Measurements from ENCODE around the gene GUCY2F. TPM values are rescaled to one million over a fixed set of nuclear protein-coding genes. Genes with fewer than 3 reads are reported as not detected.

The GUCY2F gene
- total RNA-seq (under 1 TPM; 0.28 to 0.40 TPM), polyA plus RNA-seq (ENCODE audit: insufficient read length in 2 of 2) (under 1 TPM; 0.17 to 0.21 TPM)
- long read RNA-seq, donor 1, partial matches to known transcripts = 0 of 14 reads
- long read RNA-seq, donor 1, other reads (novel, unspliced or antisense) = 14 of 14 reads
- long read RNA-seq, donor 2 = 0 reads
- long read RNA-seq, donor 3 = 0 reads
- long read RNA-seq, donor 4 = 0 reads

DNA sequence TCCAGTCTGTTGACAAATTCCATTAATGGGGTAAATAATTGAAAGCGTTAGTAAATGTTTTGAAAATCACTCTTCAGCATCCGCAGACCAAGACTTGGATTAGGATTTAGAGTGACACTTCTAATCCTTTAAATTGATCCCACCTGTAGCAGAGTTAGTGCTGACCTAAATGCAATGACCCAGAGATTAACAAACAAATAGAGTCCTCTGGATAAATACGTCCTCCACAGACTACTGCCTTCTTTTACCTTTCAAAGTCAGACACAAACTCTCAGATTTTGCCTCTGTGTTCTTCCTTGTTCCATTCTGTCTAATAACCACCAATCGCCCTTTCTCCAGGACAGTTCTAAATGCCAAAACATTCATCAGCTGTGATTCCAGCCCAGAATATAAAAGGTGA, at the start of gene GUCY2F:
TSS of gene GUCY2F (minus strand) at position 101 of the 400 bp plus-strand sequence. CDS start 6,150 bp downstream, outside the sequence.
- Histone ChIP-seq H3K4me3 (ENCODE audit: low read depth, low read length) (no peak within 1 kb of the TSS), H3K36me3 (ENCODE audit: control insufficient read depth, insufficient read depth, low read length) (no peaks in the 10 kb centered on the region), H3K27me3 (ENCODE audit: control insufficient read depth, insufficient read depth, low read length) (peaks cover 3% of the 10 kb centered on the region), H3K27ac (ENCODE audit: low read depth, low read length) (no peak within 1 kb of the TSS), H3K9me3 (ENCODE audit: control insufficient read depth, insufficient read depth, low read length) (no peaks in the 10 kb centered on the region), H3K4me1 (ENCODE audit: control insufficient read depth, insufficient read depth, low read length) (no peaks in the 10 kb centered on the region)
- DNase-seq (ENCODE audit: low read depth in 4 of 6, low spot score in 6 of 6) = no peak
- WGBS (ENCODE audit: insufficient coverage) = 47% methylated on average over 2 of the region's 4 CpGs

DNA sequence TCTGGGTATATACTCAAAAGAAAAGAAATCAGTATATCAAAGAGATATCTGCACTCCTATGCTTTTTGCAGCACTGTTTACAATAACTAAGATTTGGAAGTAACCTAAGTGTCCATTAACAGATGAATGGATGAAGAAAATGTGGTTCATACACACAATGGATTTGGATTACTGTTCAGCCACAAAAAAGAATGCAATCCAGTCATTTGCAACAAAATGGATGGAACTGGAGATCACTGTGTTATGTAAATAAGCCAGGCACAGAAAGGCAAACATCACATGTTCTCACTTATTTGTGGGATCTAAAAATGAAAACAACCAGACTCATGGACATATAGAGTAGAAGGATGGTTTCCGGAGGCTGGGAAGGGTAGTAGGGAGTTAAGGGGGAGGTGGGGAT, 37.1 kb upstream of the GUCY2F start:
- Histone ChIP-seq H3K36me3 (ENCODE audit: control insufficient read depth, insufficient read depth, low read length) (no peaks in the 10 kb centered on the region), H3K27me3 (ENCODE audit: control insufficient read depth, insufficient read depth, low read length) (no peaks in the 10 kb centered on the region), H3K4me3 (ENCODE audit: low read depth, low read length) (no peak overlapping the region), H3K9me3 (ENCODE audit: control insufficient read depth, insufficient read depth, low read length) (no peaks in the 10 kb centered on the region), H3K4me1 (ENCODE audit: control insufficient read depth, insufficient read depth, low read length) (no peaks in the 10 kb centered on the region), H3K27ac (ENCODE audit: low read depth, low read length) (no peak overlapping the region)
- no CpG with 5 or more reads among the region's 1 CpG for WGBS (ENCODE audit: insufficient coverage)
- DNase-seq (ENCODE audit: low read depth in 4 of 6, low spot score in 6 of 6) = no peak

DNA sequence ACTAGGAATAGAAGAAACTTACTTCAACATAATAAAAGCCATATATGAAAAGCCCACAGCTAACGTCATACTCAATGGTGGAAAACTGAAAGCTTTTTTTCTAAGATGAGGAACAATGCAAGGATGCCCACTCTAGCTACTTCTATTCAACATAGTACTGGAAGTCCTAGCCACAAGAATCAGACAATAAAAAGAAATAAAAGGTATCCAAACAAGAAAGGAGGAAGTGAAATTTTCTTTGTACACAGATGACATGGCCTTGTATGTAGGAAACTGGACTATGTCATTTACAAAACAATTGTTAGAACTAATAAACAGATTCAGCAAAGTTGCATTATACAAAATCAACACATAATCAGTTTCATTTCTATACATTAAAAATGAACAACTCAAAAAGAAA, 29.2 kb upstream of the GUCY2F start:
- Histone ChIP-seq H3K27me3 (ENCODE audit: control insufficient read depth, insufficient read depth, low read length) (peaks cover 3% of the 10 kb centered on the region), H3K4me1 (ENCODE audit: control insufficient read depth, insufficient read depth, low read length) (no peaks in the 10 kb centered on the region), H3K36me3 (ENCODE audit: control insufficient read depth, insufficient read depth, low read length) (no peaks in the 10 kb centered on the region), H3K27ac (ENCODE audit: low read depth, low read length) (no peak overlapping the region), H3K9me3 (ENCODE audit: control insufficient read depth, insufficient read depth, low read length) (peaks cover 1% of the 10 kb centered on the region), H3K4me3 (ENCODE audit: low read depth, low read length) (no peak overlapping the region)
- no peak for DNase-seq (ENCODE audit: low read depth in 4 of 6, low spot score in 6 of 6)
- WGBS (ENCODE audit: insufficient coverage) = no CpG with 5 or more reads among the region's 1 CpG

DNA sequence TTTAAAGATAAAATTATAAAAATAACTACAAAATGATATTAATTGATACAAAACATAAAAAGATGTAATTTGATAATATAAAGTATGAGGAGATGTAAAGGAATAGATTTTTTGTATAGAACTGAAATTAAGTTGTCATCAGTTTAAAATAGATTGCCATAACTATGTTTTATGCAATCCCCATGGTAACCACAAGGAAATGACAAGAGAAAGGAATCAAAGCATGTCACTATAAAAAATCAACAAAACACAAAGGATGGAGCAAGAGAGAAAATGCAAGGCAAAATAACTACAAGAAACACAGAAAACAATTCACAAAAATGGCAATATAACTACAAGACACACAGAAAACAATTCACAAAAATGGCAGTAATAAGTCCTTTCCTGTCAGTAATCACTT, 27.0 kb upstream of the GUCY2F start:
- DNase-seq (ENCODE audit: low read depth in 4 of 6, low spot score in 6 of 6) = no peak
- H3K27me3 ChIP-seq (ENCODE audit: control insufficient read depth, insufficient read depth, low read length) = peaks cover 3% of the 10 kb centered on the region
- no peak overlapping the region for H3K27ac ChIP-seq (ENCODE audit: low read depth, low read length)
- no peaks in the 10 kb centered on the region for H3K4me1 ChIP-seq (ENCODE audit: control insufficient read depth, insufficient read depth, low read length)
- no peaks in the 10 kb centered on the region for H3K36me3 ChIP-seq (ENCODE audit: control insufficient read depth, insufficient read depth, low read length)
- H3K4me3 ChIP-seq (ENCODE audit: low read depth, low read length) = no peak overlapping the region
- H3K9me3 ChIP-seq (ENCODE audit: control insufficient read depth, insufficient read depth, low read length) = peaks cover 1% of the 10 kb centered on the region

DNA sequence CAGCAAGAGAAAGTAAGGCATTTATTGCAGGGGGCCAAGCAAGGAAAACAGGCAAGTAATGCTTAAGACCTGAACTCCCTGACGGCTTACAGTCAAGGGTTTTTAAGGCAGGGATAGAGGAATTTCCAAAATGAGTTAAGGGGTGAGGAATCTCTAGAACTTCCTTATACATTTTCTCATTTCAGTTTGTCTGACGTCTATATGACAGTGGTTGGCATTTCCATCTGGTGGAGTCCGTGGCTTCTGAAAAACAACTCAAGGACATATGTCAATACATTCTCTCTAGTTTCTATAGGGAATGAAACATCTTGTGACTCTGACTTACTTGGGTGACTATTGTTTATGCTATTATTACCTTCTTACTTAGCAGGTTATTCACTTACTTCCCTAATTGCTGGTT, 19.3 kb upstream of the GUCY2F start:
- Histone ChIP-seq H3K36me3 (ENCODE audit: control insufficient read depth, insufficient read depth, low read length) (no peaks in the 10 kb centered on the region), H3K4me3 (ENCODE audit: low read depth, low read length) (no peak overlapping the region), H3K4me1 (ENCODE audit: control insufficient read depth, insufficient read depth, low read length) (no peaks in the 10 kb centered on the region), H3K27me3 (ENCODE audit: control insufficient read depth, insufficient read depth, low read length) (peaks cover 4% of the 10 kb centered on the region), H3K27ac (ENCODE audit: low read depth, low read length) (no peak overlapping the region), H3K9me3 (ENCODE audit: control insufficient read depth, insufficient read depth, low read length) (no peaks in the 10 kb centered on the region)
- WGBS (ENCODE audit: insufficient coverage) = no CpG with 5 or more reads among the region's 3 CpGs
- no peak for DNase-seq (ENCODE audit: low read depth in 4 of 6, low spot score in 6 of 6)

DNA sequence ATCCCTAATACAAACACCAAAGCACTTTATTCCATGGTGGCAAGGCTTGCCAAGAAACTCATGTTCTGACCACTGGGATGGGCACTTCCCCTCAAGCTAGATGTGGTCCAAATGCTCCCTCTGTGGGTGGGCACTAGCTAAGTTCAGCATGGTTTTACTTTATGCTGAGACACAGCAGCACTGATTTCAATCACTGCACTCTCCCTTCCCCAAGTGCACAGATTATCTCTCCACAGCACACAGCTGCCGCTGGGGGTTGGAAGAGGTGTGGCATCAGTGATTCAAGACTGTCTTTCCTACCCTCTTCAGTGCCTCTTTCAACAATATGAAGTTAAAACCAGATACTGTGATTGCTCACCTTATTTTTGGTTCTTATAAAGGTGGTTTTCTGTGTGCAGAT, 16.5 kb upstream of the GUCY2F start:
- H3K27ac ChIP-seq (ENCODE audit: low read depth, low read length) = no peak overlapping the region
- WGBS (ENCODE audit: insufficient coverage) = no CpG with 5 or more reads among the region's 1 CpG
- peaks cover 8% of the 10 kb centered on the region for H3K27me3 ChIP-seq (ENCODE audit: control insufficient read depth, insufficient read depth, low read length)
- no peaks in the 10 kb centered on the region for H3K9me3 ChIP-seq (ENCODE audit: control insufficient read depth, insufficient read depth, low read length)
- no peak overlapping the region for H3K4me3 ChIP-seq (ENCODE audit: low read depth, low read length)
- no peaks in the 10 kb centered on the region for H3K36me3 ChIP-seq (ENCODE audit: control insufficient read depth, insufficient read depth, low read length)
- DNase-seq (ENCODE audit: low read depth in 4 of 6, low spot score in 6 of 6) = no peak
- no peaks in the 10 kb centered on the region for H3K4me1 ChIP-seq (ENCODE audit: control insufficient read depth, insufficient read depth, low read length)

DNA sequence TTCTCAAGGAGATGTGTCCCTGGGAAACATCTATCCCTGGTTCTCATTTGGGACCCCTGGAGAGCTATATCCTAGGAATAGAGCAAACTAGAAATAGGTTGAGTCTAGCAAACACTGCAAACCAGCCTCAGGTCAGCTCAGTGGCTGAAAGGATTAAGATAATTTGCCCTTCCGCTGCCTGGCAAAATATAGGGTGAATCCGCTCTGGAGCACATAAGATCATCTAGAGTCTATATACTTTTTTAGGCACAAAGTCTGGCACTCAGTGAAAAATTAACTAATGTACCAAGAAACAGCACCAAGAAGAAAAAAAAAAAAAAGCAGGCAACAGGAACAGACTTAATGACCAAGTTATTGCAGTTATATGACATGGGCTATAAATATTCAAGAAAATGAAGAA, 7.3 kb upstream of the GUCY2F start:
- Histone ChIP-seq H3K4me3 (ENCODE audit: low read depth, low read length) (no peak overlapping the region), H3K4me1 (ENCODE audit: control insufficient read depth, insufficient read depth, low read length) (no peaks in the 10 kb centered on the region), H3K36me3 (ENCODE audit: control insufficient read depth, insufficient read depth, low read length) (no peaks in the 10 kb centered on the region), H3K27me3 (ENCODE audit: control insufficient read depth, insufficient read depth, low read length) (peaks cover 8% of the 10 kb centered on the region), H3K27ac (ENCODE audit: low read depth, low read length) (no peak overlapping the region), H3K9me3 (ENCODE audit: control insufficient read depth, insufficient read depth, low read length) (no peaks in the 10 kb centered on the region)
- no peak for DNase-seq (ENCODE audit: low read depth in 4 of 6, low spot score in 6 of 6)
- WGBS (ENCODE audit: insufficient coverage) = no CpG with 5 or more reads among the region's 2 CpGs

DNA sequence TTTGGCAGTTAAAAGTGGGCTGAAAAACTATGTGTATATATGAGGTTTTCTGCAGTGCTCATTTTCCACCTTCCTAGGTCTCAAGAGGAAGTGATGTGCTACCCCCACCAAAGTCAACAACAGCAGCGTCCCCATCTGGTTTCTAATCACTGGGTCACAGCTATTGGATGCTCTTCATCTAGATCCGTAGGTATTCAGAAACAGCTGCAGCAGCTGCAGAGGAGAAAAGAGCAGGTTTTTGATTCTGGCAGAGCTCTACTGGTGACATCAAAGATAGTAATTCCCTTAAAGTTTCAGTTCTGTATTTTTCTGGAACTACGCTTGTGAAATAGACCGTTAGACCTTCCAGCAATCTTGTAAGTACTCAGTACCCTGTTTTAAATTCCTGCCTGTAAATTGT, 5.8 kb upstream of the GUCY2F start:
- no peak for DNase-seq (ENCODE audit: low read depth in 4 of 6, low spot score in 6 of 6)
- Histone ChIP-seq H3K27ac (ENCODE audit: low read depth, low read length) (no peak overlapping the region), H3K36me3 (ENCODE audit: control insufficient read depth, insufficient read depth, low read length) (no peaks in the 10 kb centered on the region), H3K4me3 (ENCODE audit: low read depth, low read length) (no peak overlapping the region), H3K9me3 (ENCODE audit: control insufficient read depth, insufficient read depth, low read length) (no peaks in the 10 kb centered on the region), H3K27me3 (ENCODE audit: control insufficient read depth, insufficient read depth, low read length) (peaks cover 8% of the 10 kb centered on the region), H3K4me1 (ENCODE audit: control insufficient read depth, insufficient read depth, low read length) (no peaks in the 10 kb centered on the region)
- 43% methylated on average over 1 of the region's 4 CpGs for WGBS (ENCODE audit: insufficient coverage)

DNA sequence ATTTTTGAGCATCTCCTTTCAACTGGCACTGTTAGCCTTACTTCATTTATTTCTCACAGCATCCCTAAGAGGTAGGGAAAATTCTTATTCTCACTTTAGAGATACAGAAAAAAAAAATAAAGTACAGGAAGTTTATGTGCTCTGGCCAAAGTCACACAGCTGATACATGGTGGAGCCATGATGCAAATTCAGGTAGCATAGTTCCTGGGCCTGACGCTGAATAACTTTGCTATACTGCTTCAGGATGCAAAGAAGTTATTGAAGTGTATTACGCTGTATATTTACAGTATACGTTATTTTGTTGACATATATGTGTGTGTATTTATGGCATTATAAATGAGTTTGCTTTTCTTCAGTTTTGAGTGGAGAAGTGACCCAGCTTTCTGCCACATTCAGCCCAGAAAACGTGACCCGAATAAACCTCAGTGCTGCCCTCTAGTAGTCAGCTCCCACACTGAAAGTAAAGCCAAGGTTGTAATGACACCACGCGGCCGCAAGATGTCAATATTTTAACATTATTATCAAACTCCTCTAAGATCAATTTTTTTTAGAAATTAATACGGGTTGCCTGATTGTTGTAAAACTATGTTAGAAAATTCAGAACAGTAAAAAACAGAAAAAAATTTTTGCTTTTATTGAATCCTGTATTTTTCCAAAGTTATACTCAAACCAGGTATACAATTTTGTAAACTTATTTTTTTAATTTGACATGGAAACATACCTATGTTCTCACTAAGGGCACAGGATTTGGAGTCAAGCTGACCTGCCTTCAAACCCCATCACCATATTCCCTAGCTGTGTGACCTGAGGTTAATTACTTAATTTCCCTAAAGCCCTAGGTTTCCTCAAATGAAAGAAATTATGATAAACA, 3.8 kb upstream of the GUCY2F start:
- peak; percentile 24 to 92 (median 58) for DNase-seq (ENCODE audit: low read depth in 4 of 6, low spot score in 6 of 6)
- no peaks in the 10 kb centered on the region for H3K36me3 ChIP-seq (ENCODE audit: control insufficient read depth, insufficient read depth, low read length)
- no peaks in the 10 kb centered on the region for H3K4me1 ChIP-seq (ENCODE audit: control insufficient read depth, insufficient read depth, low read length)
- H3K9me3 ChIP-seq (ENCODE audit: control insufficient read depth, insufficient read depth, low read length) = no peaks in the 10 kb centered on the region
- no peak overlapping the region for H3K4me3 ChIP-seq (ENCODE audit: low read depth, low read length)
- H3K27ac ChIP-seq (ENCODE audit: low read depth, low read length) = no peak overlapping the region
- H3K27me3 ChIP-seq (ENCODE audit: control insufficient read depth, insufficient read depth, low read length) = peaks cover 8% of the 10 kb centered on the region
- WGBS (ENCODE audit: insufficient coverage) = 60% methylated on average over 1 of the region's 9 CpGs

DNA sequence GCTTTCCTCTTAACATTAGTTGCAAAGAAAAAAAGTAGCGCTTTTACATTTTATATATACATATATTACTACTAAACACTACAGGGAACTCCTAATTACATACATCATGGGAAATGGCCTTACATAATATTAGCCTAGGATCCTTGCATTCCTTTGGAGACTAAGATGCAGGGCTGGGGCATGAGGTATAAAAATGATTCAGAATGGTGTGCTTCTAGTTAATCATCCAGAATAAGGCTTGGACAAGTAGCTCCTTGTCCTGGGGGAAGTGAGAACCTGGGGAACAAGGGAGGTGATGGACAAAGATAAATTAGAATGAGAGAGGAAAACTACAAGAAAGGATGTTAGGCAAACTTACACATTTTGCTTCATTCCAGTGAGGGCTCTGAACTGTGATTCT, 3.0 kb upstream of the GUCY2F start:
- no peaks in the 10 kb centered on the region for H3K36me3 ChIP-seq (ENCODE audit: control insufficient read depth, insufficient read depth, low read length)
- no CpG with 5 or more reads among the region's 1 CpG for WGBS (ENCODE audit: insufficient coverage)
- peaks cover 8% of the 10 kb centered on the region for H3K27me3 ChIP-seq (ENCODE audit: control insufficient read depth, insufficient read depth, low read length)
- H3K9me3 ChIP-seq (ENCODE audit: control insufficient read depth, insufficient read depth, low read length) = no peaks in the 10 kb centered on the region
- no peak overlapping the region for H3K4me3 ChIP-seq (ENCODE audit: low read depth, low read length)
- DNase-seq (ENCODE audit: low read depth in 4 of 6, low spot score in 6 of 6) = no peak
- no peaks in the 10 kb centered on the region for H3K4me1 ChIP-seq (ENCODE audit: control insufficient read depth, insufficient read depth, low read length)
- no peak overlapping the region for H3K27ac ChIP-seq (ENCODE audit: low read depth, low read length)
